GM10266 (cell line): ENCODE results near the gene RO60.
"Not testable (repeated sequence)": the region's sequence is repeated elsewhere in the genome, so short reads cannot be mapped to it uniquely, and the experiment has no call there.

ENCODE experiments used
- DNase-seq: peaks from one replicate; pipeline ENCODE4 v3.0.0; 2012; ENCODE audit errors: extremely low spot score
- CTCF ChIP-seq: IDR thresholded peaks from 2 replicates; pipeline ENCODE4 v1.5.1; 2012; ENCODE audit warnings: mild to moderate bottlenecking, low read depth; ENCODE audit not compliant: control insufficient read depth, insufficient read depth; ENCODE audit errors: missing control alignments

The RO60 gene

GRCh38 chr1:193025218-193025617 is 34.2 kb upstream of the RO60 start:
- no peak for TF ChIP-seq CTCF
- DNase-seq: no peak

- TF ChIP-seq CTCF: no peak
- DNase-seq: no peak
Observed at GRCh38 chr1:193030280-193030679, 29.1 kb upstream of the RO60 start.

GRCh38 chr1:193031431-193031830 is 28.0 kb upstream of the RO60 start:
- no peak for TF ChIP-seq CTCF
- DNase-seq: no peak

- DNase-seq: not testable (repeated sequence)
Observed at GRCh38 chr1:193032643-193033427, 26.6 kb upstream of the RO60 start.

- no peak for TF ChIP-seq CTCF
- DNase-seq: no peak
Observed at GRCh38 chr1:193033610-193034009, 25.8 kb upstream of the RO60 start.

- TF ChIP-seq CTCF: no peak
- no peak for DNase-seq
Observed at GRCh38 chr1:193036337-193037047, 22.9 kb upstream of the RO60 start.

- DNase-seq: no peak
- TF ChIP-seq CTCF: no peak
Observed at GRCh38 chr1:193040011-193040410, 19.4 kb upstream of the RO60 start.
